HG03457 (cell line): ENCODE results near the gene GLP1R.

Source experiments
- ATAC-seq: cut with Tn5 transposase; IDR thresholded peaks from one replicate; pipeline ENCODE4 v1.9.1; 2021; ENCODE audit warnings: moderate number of reproducible peaks; ENCODE audit not compliant: unreplicated experiment

Gene GLP1R

GRCh38 chr6:39043776-39044175 is 4.8 kb upstream of the GLP1R start:
- ATAC-seq = no peak

- ATAC-seq = no peak
Observed at GRCh38 chr6:39044181-39044580, 4.4 kb upstream of the GLP1R start.

- no peak for ATAC-seq
Observed at GRCh38 chr6:39047434-39048327, 900 bp upstream of the GLP1R start.

GRCh38 chr6:39049575-39050283 is 1.1 kb downstream of the GLP1R start:
- no peak for ATAC-seq

GRCh38 chr6:39050453-39051112 is 2.0 kb downstream of the GLP1R start:
- no peak for ATAC-seq

- no peak for ATAC-seq
Observed at GRCh38 chr6:39051399-39052122, 3.0 kb downstream of the GLP1R start.

- no peak for ATAC-seq
Observed at GRCh38 chr6:39053016-39053624, 4.5 kb downstream of the GLP1R start.

- ATAC-seq = no peak
Observed at GRCh38 chr6:39053854-39054576, 5.4 kb downstream of the GLP1R start.

GRCh38 chr6:39054577-39055142 is 6.1 kb downstream of the GLP1R start:
- no peak for ATAC-seq

- no peak for ATAC-seq
Observed at GRCh38 chr6:39055661-39056060, 7.1 kb downstream of the GLP1R start.

GRCh38 chr6:39056191-39056590 is 7.6 kb downstream of the GLP1R start:
- no peak for ATAC-seq

- ATAC-seq = no peak
Observed at GRCh38 chr6:39056681-39057080, 8.1 kb downstream of the GLP1R start.

GRCh38 chr6:39057251-39058155 is 8.9 kb downstream of the GLP1R start:
- ATAC-seq = no peak

- no peak for ATAC-seq
Observed at GRCh38 chr6:39058471-39059147, 10.0 kb downstream of the GLP1R start.

GRCh38 chr6:39059496-39060310 is 11.1 kb downstream of the GLP1R start:
- no peak for ATAC-seq

GRCh38 chr6:39060467-39061160 is 12.0 kb downstream of the GLP1R start:
- no peak for ATAC-seq

GRCh38 chr6:39061182-39061581 is 12.6 kb downstream of the GLP1R start:
- ATAC-seq = no peak
